IMR-90 (cell line): ENCODE results near the gene IGF1. TPM values are rescaled to one million over a fixed set of nuclear protein-coding genes. Genes with fewer than 3 reads are reported as not detected.

Experiments used
- ATAC-seq: fragments of 200-7000 bp; cut with Tn5 transposase; 2 replicates; pipeline ENCODE4 v1.9.1; 2020; ENCODE audit warnings: low read depth, mild to moderate bottlenecking, moderate library complexity
- BruUV-seq: library from RNA; stranded (reverse); fragments of 400-500 nt; replicated peaks from 2 replicates; lab custom pipeline; 2021; lab: Mats Ljungman, UMichigan
- CTCF ChIA-PET: fragments of 300-600 bp; formaldehyde crosslinking; extraction: SDS; loops from one replicate; lab custom pipeline; 2021; ENCODE audit warnings: antibody characterized with exemption; lab: Yijun Ruan, JAX
- POLR2A ChIA-PET: fragments of 300-600 bp; sonication (Branson Sonifier 250); formaldehyde crosslinking; loops from one replicate; lab custom pipeline; 2022; ENCODE audit warnings: antibody characterized with exemption; ENCODE audit not compliant: unreplicated experiment; lab: Charles Lee
- DNase-seq: peaks from one replicate; pipeline ENCODE4 v3.0.0; 2013
- H2AFZ ChIP-seq: replicated peaks from 2 replicates; pipeline ENCODE3; 2013; ENCODE audit warnings: low read length, mild to moderate bottlenecking; ENCODE audit not compliant: poor library complexity
- H2AK5ac ChIP-seq: 2 replicates; pipeline ENCODE4 v1.6.1; 2013; ENCODE audit warnings: low read depth, low read length, inconsistent platforms
- H2AK9ac ChIP-seq: replicated peaks from 2 replicates; pipeline ENCODE3; 2013; ENCODE audit warnings: mild to moderate bottlenecking, low read depth, low read length, moderate library complexity; ENCODE audit not compliant: poor library complexity
- H2BK120ac ChIP-seq: 2 replicates; pipeline ENCODE4 v1.6.1; 2013; ENCODE audit warnings: low read depth, low read length, inconsistent platforms
- H2BK15ac ChIP-seq: 3 replicates; pipeline ENCODE4 v1.6.1; 2013; ENCODE audit warnings: low read depth, low read length, inconsistent platforms
- H2BK20ac ChIP-seq: 2 replicates; pipeline ENCODE4 v1.6.1; 2013; ENCODE audit warnings: low read depth, mild to moderate bottlenecking, inconsistent platforms, low read length, moderate library complexity
- H2BK5ac ChIP-seq: 2 replicates; pipeline ENCODE4 v1.6.1; 2013; ENCODE audit warnings: mild to moderate bottlenecking, low read depth, low read length, inconsistent platforms; ENCODE audit not compliant: poor library complexity, severe bottlenecking
- H3K14ac ChIP-seq: replicated peaks from 2 replicates; pipeline ENCODE4 v1.6.1; 2013; ENCODE audit warnings: low read depth, low read length, inconsistent platforms
- H3K18ac ChIP-seq: 2 replicates; pipeline ENCODE4 v1.6.1; 2013; ENCODE audit warnings: low read depth, low read length, control low read depth
- H3K23ac ChIP-seq: 2 replicates; pipeline ENCODE4 v1.6.1; 2013; ENCODE audit warnings: low read depth, low read length, inconsistent platforms
- H3K27ac ChIP-seq: 2 replicates; pipeline ENCODE4 v1.5.1; 2013; ENCODE audit warnings: mild to moderate bottlenecking, control low read depth, low read length; ENCODE audit not compliant: insufficient read depth
- H3K27me3 ChIP-seq: 2 replicates; pipeline ENCODE4 v1.6.1; 2013; ENCODE audit warnings: low read length; ENCODE audit not compliant: control insufficient read depth, insufficient read depth
- H3K36me3 ChIP-seq: 2 replicates; pipeline ENCODE4 v1.6.1; 2013; ENCODE audit warnings: low read length, mixed read lengths; ENCODE audit not compliant: control insufficient read depth, insufficient read depth
- H3K4ac ChIP-seq: 2 replicates; pipeline ENCODE4 v1.6.1; 2013; ENCODE audit warnings: low read depth, low read length, inconsistent platforms
- H3K4me1 ChIP-seq: 2 replicates; pipeline ENCODE4 v1.6.1; 2013; ENCODE audit warnings: low read length, mixed read lengths; ENCODE audit not compliant: control insufficient read depth, insufficient read depth
- H3K4me2 ChIP-seq: 2 replicates; pipeline ENCODE4 v1.6.1; 2013; ENCODE audit warnings: low read depth, mild to moderate bottlenecking, control low read depth, low read length, moderate library complexity
- H3K4me3 ChIP-seq: 2 replicates; pipeline ENCODE4 v1.5.1; 2013; ENCODE audit warnings: low read depth, mild to moderate bottlenecking, control low read depth, low read length, moderate library complexity; ENCODE audit not compliant: insufficient read depth
- H3K56ac ChIP-seq: 2 replicates; pipeline ENCODE4 v1.6.1; 2013; ENCODE audit warnings: low read length, inconsistent platforms; ENCODE audit not compliant: insufficient read depth; ENCODE audit errors: extremely low read depth
- H3K79me1 ChIP-seq, 2 experiments: 2 replicates each; pipeline ENCODE4 v1.6.1; 2013; ENCODE audit warnings: low read length in 2 of 2, inconsistent platforms in 1 of 2, low read depth in 1 of 2
- H3K9ac ChIP-seq: 2 replicates; pipeline ENCODE4 v1.6.1; 2013; ENCODE audit warnings: low read depth, low read length, control low read depth
- H3K9me1 ChIP-seq: 2 replicates; pipeline ENCODE4 v1.6.1; 2013; ENCODE audit warnings: low read length, inconsistent platforms; ENCODE audit not compliant: insufficient read depth
- H3K9me3 ChIP-seq: 2 replicates; pipeline ENCODE4 v1.6.1; 2013; ENCODE audit warnings: low read length; ENCODE audit not compliant: control insufficient read depth, insufficient read depth
- H4K20me1 ChIP-seq: 2 replicates; pipeline ENCODE4 v1.6.1; 2013; ENCODE audit warnings: low read length, inconsistent platforms; ENCODE audit not compliant: insufficient read depth
- H4K5ac ChIP-seq: 2 replicates; pipeline ENCODE4 v1.6.1; 2013; ENCODE audit warnings: mild to moderate bottlenecking, low read depth, low read length, control low read depth
- H4K8ac ChIP-seq, 2 experiments: 2 replicates each; pipeline ENCODE4 v1.6.1; 2013; ENCODE audit warnings: low read depth in 2 of 2, low read length in 2 of 2, control low read depth in 1 of 2, inconsistent platforms in 1 of 2
- H4K91ac ChIP-seq: 2 replicates; pipeline ENCODE4 v1.6.1; 2013; ENCODE audit warnings: low read depth, low read length, inconsistent platforms; ENCODE audit not compliant: insufficient read depth
- CHD1 ChIP-seq: IDR thresholded peaks from 2 replicates; pipeline ENCODE4 v1.6.1; 2012; ENCODE audit warnings: low read depth, low read length, improper control_type of control experiment
- MAFK ChIP-seq: IDR thresholded peaks from 2 replicates; pipeline ENCODE4 v1.6.1; 2012; ENCODE audit warnings: low read depth, low read length, improper control_type of control experiment
- WGBS, 2 experiments: methylation state at CpG; one replicate each; pipeline versions ENCODE4 v1.1.5 to v1.1.7; 2013; ENCODE audit warnings: missing lambda C conversion rate in 2 of 2; ENCODE audit not compliant: insufficient read length in 1 of 2; ENCODE audit errors: extremely low coverage in 2 of 2; 5-methylcytosine and 5-hydroxymethylcytosine counted together
- dilution Hi-C: fragments of 300-500 bp; cut with HindIII; formaldehyde crosslinking; loops from one replicate; pipeline ENCODE4 v1.14.3; 2018; ENCODE audit warnings: low sequenced_read_pairs; ENCODE audit not compliant: unreplicated experiment
- in situ Hi-C: fragments of 300-500 bp; cut with MboI; formaldehyde crosslinking; loops from 3 replicates; pipeline ENCODE4 v1.14.3; 2019; ENCODE audit warnings: low sequenced_read_pairs, inconsistent platforms, mixed read lengths
- intact Hi-C: fragments of 100-400 bp; cut with micrococcal nuclease; formaldehyde crosslinking; loops from 2 replicates; pipeline ENCODE4 v1.10.0; 2022
- polyA plus RNA-seq, 3 experiments: library from polyadenylated mRNA; depleted of rRNA; stranded (reverse); fragments of >200 nt; gene quantifications; 2 replicates each; pipeline ENCODE4 v1.2.3, GENCODE V29; 2012; ENCODE audit warnings: low replicate concordance in 1 of 3
- total RNA-seq: library from RNA; depleted of rRNA; stranded (reverse); fragments of >200 nt; gene quantifications from 2 replicates; pipeline ENCODE4 v1.2.3, GENCODE V29; 2012

Gene IGF1
- total and polyA plus RNA-seq, 2 of the 4 experiments (the other 2 are of a cell fraction), result under 0.01 to 0.12 TPM

DNA sequence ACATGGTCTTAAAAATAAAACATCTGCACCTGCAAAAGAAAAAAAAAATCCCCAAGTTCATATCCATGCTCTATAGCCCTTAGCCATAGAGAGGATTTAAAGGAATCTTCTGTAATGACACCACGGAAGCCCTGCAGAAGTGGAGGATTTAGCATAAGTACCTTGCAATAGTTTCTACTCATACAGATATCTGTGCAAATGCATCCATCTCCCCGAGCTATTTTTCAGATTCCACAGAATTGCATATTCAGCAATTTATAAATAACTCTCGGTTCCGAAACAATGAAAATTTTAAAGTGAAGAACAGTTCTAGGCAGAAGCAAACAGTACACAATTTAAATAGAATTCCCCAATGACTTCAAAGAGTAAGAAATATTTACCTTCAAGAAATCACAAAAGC is 424 bp downstream of the IGF1 start:
- Histone ChIP-seq H3K79me1 (no peaks in the 10 kb centered on the region), H3K14ac (no peak overlapping the region), H2BK5ac (no peak overlapping the region), H3K23ac (no peak overlapping the region), H3K56ac (no peak overlapping the region), H3K4me3 (no peak overlapping the region), H3K27me3 (no peaks in the 10 kb centered on the region), H2BK120ac (no peak overlapping the region), H2AK5ac (no peak overlapping the region), H2BK15ac (no peak overlapping the region), H3K18ac (no peak overlapping the region), H4K5ac (no peak overlapping the region), H4K8ac (no peak overlapping the region), H3K27ac (no peak overlapping the region), H3K9me3 (no peaks in the 10 kb centered on the region), H4K20me1 (no peaks in the 10 kb centered on the region), H2AFZ (no peak overlapping the region), H3K9me1 (no peaks in the 10 kb centered on the region; the same call in 1 of the 2 replicates), H2AK9ac (no peak overlapping the region), H3K4me2 (no peak overlapping the region), H3K4me1 (peaks cover 10% of the 10 kb centered on the region), H2BK20ac (no peak overlapping the region), H3K36me3 (no peaks in the 10 kb centered on the region), H3K9ac (no peak overlapping the region), H3K4ac (no peak overlapping the region), H4K91ac (no peak overlapping the region)
- dilution Hi-C loops, result no loop called here
- ATAC-seq (no peak), DNase-seq (no peak)
- TF ChIP-seq CHD1 (no peak), MAFK (peak; percentile 96)
- ChIA-PET CTCF (interaction anchor here (1.9 kb wide), 1 partner anchor 179 kb away, joined by 6 read pairs; no protein-coding TSS in a partner anchor), POLR2A (no interaction called here)
- intact Hi-C loops, result loop anchor here (2.0 kb wide), 2 partner anchors 179 to 539 kb away; no protein-coding TSS in a partner anchor
- WGBS, 2 experiments, result no CpG with 5 or more reads among the region's 4 CpGs
- no TSS peak for BruUV-seq
- in situ Hi-C loops, result loop anchor here (25.0 kb wide), 2 partner anchors 168 to 543 kb away; no protein-coding TSS in a partner anchor
